GM18526 (cell line): ENCODE measurements around the gene OR1E2.

ENCODE experiments used
- POLR2A ChIP-seq: IDR thresholded peaks from 3 replicates; pipeline ENCODE4 v1.6.1; 2011; ENCODE audit not compliant: insufficient read length; ENCODE audit errors: extremely low read depth

OR1E2 gene, protein sequence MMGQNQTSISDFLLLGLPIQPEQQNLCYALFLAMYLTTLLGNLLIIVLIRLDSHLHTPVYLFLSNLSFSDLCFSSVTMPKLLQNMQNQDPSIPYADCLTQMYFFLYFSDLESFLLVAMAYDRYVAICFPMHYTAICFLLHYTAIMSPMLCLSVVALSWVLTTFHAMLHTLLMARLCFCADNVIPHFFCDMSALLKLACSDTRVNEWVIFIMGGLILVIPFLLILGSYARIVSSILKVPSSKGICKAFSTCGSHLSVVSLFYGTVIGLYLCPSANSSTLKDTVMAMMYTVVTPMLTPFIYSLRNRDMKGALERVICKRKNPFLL

GRCh38 chr17:3433741-3434140, at the start of gene OR1E2:
TSS of gene OR1E2 (minus strand) at chr17:3433841. CDS start at chr17:3433841, 0 bp downstream.
- no peak for TF ChIP-seq POLR2A

- TF ChIP-seq POLR2A: no peak
These were observed 49.2 kb upstream of the OR1E2 start for GRCh38 chr17:3482852-3483251.

- no peak for TF ChIP-seq POLR2A
These were observed 46.3 kb upstream of the OR1E2 start for GRCh38 chr17:3479988-3480387.

- TF ChIP-seq POLR2A: no peak
These were observed 42.4 kb upstream of the OR1E2 start, which contains the start of gene ASPA for GRCh38 chr17:3475812-3476610. TSS of gene ASPA (plus strand) at chr17:3475997. CDS start at chr17:3476160, 163 bp downstream.

- no peak for TF ChIP-seq POLR2A
These were observed 41.6 kb upstream of the OR1E2 start for GRCh38 chr17:3475251-3475685.

GRCh38 chr17:3474212-3474611, 40.6 kb upstream of the OR1E2 start:
- TF ChIP-seq POLR2A: no peak

GRCh38 chr17:3472137-3472536, 38.5 kb upstream of the OR1E2 start:
- no peak for TF ChIP-seq POLR2A

- no peak for TF ChIP-seq POLR2A
These were observed 38.0 kb upstream of the OR1E2 start, which contains the start of gene SPATA22 for GRCh38 chr17:3471599-3471998. TSS of gene SPATA22 (minus strand) at chr17:3471819. CDS start at chr17:3469325, 2,494 bp downstream.

- no peak for TF ChIP-seq POLR2A
These were observed 35.9 kb upstream of the OR1E2 start for GRCh38 chr17:3469529-3469928.

DNA sequence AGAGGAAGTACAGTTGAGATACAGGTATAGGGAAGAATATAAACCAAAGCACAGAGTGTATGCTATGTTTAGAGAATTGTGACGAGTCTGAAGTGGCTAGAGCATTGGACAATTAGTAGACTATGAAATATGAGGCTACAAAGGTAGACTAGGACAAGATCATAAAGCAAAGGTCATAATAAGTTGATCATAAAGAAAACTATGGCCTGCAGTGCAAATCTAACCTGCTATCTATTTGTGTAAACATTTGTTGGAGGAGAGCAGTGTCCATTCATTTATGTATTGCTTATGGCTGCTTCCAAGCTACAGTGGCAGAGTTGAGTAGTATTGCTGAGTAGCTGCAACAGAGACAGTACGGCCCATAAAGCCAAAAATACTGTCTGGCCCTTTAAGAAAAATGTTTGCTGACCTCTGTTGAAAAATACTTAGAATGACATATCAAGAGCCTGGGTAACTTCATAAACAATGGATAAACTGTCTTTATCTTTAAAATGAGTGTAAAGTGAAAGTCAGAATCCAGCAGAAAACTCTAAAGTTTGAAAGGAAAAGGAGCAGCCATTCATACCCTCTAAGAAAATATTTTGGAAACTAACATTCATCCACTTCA, 14.5 kb upstream of the OR1E2 start:
- TF ChIP-seq POLR2A: no peak

DNA sequence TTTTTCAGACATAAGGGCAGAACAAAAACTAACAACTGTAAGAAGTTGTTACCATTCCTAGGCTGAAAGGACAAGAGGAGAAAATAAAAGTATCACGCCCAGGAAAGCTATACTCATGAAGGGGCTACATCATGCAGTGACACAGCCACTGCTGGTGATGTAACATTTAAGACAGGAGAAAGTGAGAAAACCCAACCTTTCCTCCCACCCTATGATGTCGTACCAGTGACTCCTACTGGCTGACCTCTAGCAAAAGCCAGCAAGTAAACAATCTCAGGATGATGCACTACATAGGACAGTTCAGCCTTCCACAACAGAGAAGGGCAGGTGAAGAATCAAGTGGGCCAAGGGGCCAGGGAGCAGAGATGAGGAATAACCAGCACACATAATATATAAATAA, 14.0 kb upstream of the OR1E2 start:
- no peak for TF ChIP-seq POLR2A

DNA sequence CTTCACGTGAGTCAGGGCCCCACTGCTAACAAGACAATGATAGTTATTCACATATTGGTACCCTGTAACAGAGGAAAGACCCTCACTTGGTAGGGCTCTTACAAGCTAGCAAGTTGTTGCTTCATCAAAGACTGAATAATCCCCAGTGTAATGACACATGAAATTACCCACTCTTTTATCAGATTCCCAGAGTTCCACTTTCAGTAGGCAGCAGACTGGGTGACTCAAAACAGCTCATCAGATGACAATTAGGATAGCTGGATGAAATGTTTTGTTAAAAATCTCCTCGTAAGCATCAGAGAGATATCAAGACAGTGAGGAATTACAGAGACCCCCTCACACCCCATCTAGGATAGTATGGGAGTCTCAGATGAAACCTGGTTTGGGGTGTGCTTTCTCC, 6.8 kb upstream of the OR1E2 start:
- TF ChIP-seq POLR2A: no peak

GRCh38 chr17:3438368-3438767, 4.7 kb upstream of the OR1E2 start:
- no peak for TF ChIP-seq POLR2A

DNA sequence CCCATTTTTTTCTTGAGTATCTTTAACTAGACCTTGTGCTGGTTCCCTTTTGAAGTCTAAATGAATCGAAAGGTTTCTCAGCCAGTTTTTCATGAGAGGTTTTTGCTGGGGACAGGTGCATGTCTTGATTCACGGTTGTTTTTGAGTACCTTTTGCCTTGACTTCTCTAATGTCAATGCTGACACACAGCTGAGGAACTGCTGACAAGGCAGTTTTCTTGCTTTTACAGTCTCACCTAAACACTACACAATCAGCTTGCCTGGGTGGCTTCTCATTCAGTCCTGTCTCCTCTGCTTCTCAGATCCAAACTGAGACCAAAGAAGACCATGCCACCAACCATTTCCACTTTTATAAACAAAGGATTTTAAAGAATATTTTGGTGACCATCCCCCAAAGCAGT, 15.4 kb downstream of the OR1E2 start:
- no peak for TF ChIP-seq POLR2A

DNA sequence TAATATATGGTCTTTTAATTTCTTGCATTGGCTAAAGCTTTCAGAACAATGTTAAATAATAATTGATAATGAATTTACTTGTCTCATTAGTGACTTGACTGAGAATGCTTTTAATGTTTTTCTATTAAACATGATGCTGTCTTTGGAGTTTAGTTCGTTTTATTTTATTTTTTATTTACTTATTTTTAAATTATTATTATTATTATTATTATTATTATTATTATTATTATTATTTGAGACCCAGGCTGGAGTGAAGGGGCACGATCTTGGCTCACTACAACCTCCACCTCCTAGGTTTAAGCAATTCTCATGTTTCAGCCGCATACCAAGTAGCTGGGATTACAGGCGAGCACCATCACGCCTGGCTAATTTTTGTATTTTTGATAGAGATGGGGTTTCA, 18.0 kb downstream of the OR1E2 start:
- no peak for TF ChIP-seq POLR2A

DNA sequence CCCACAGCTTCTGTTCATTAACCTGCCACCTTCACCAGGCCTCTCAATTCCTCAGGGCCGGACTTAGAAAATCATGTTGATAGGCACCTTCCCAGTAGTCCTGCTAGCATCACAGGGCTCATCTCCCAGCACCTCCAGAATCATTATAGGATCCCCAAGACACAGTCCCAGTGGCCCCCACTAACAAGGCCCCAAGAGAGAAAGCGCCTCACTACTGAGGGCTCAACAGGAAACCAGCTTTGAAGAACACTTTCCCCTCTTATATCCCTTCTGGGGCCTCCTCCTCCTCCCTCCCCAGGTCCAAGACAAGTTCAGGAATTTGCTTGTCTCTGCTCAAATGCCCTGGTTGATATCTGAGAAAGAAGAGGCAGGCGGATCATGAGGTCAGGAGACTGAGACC, 22.6 kb downstream of the OR1E2 start, which contains the start of gene OR3A3:
OR3A3 (plus strand) TSS at position 301 of the 400 bp plus-strand sequence.
- TF ChIP-seq POLR2A: no peak
